ENCODE data around the gene KCNA1. TPM values are rescaled to one million over a fixed set of nuclear protein-coding genes. Genes with fewer than 3 reads are reported as not detected.

KCNA1 gene
- total and polyA plus RNA-seq, 2 donors (not counting 3 experiments of a cell fraction or from before 2014, with no cell fraction given) = not detected

DNA sequence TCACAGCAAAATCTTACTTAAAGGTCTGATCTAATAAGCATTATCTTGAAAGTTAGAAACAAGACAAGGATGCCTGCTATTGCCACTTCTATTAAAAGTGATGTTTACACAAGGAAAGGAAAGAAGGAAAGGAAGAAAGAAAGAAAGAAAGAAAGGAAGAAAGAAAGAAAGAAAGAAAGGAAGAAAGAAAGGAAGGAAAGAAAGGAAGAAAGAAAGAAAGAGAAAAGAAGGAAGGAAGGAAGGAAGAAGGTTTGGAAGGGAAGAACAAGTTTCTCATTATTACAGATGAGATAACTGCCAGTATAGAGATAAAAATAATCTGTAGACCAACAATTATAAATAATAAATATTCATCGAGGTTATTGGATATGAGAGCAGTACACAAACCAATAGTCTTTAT, 35.8 kb upstream of the KCNA1 start:
- H3K4me3 ChIP-seq (replicated peaks in 1 of 3; ENCODE audit: insufficient read depth in 1 of 3, low read depth in 1 of 3, low read length in 3 of 3) = no peak overlapping the region
- H3K27me3 ChIP-seq (ENCODE audit: control insufficient read depth in 2 of 2, insufficient read depth in 2 of 2, low read length in 2 of 2) = no peaks in the 10 kb centered on the region
- H3K79me2 ChIP-seq (ENCODE audit: control insufficient read depth, insufficient read depth, low read length) = no peaks in the 10 kb centered on the region
- DNase-seq (ENCODE audit: low read depth, low spot score) (no peak), FAIRE-seq (no peak)
- no peaks in the 10 kb centered on the region for H3K9me3 ChIP-seq (replicated peaks; ENCODE audit: control insufficient read depth, insufficient read depth, low read length)
- H3K4me1 ChIP-seq (ENCODE audit: control insufficient read depth, extremely low read depth, insufficient read depth, low read length) = no peaks in the 10 kb centered on the region
- H3K9me1 ChIP-seq (replicated peaks; ENCODE audit: control insufficient read depth, extremely low read depth, insufficient read depth, low read length) = no peaks in the 10 kb centered on the region
- no peak overlapping the region for H3K9ac ChIP-seq (replicated peaks; ENCODE audit: extremely low read depth, insufficient read depth, low read length)
- H4K20me1 ChIP-seq (replicated peaks; ENCODE audit: control insufficient read depth, extremely low read depth, insufficient read depth, low read length) = no peaks in the 10 kb centered on the region
- ChIA-PET CTCF (no interaction called here), POLR2A (no interaction called here)
- TF ChIP-seq JUN (IDR thresholded peaks at IDR 0.05; ENCODE audit: borderline replicate concordance, insufficient read depth, insufficient read length, low read depth) (no peak), POLR2AphosphoS5 (IDR thresholded peaks at IDR 0.05; ENCODE audit: insufficient read depth, low read depth, low read length) (no peak), FOS (IDR thresholded peaks at IDR 0.05; ENCODE audit: borderline replicate concordance, insufficient read depth, low read length) (no peak), MYC (IDR thresholded peaks at IDR 0.05; ENCODE audit: low read depth, low read length) (no peak), POLR2A (IDR thresholded peaks at IDR 0.05; ENCODE audit: low read depth, low read length) (no peak), EZH2 (IDR thresholded peaks at IDR 0.05; ENCODE audit: borderline replicate concordance, low read depth, low read length, severe bottlenecking) (no peak), GATA2 (IDR thresholded peaks at IDR 0.05; ENCODE audit: insufficient read depth, insufficient read length, low read depth, low read length) (no peak)
- TF ChIP-seq, protein P1, sequence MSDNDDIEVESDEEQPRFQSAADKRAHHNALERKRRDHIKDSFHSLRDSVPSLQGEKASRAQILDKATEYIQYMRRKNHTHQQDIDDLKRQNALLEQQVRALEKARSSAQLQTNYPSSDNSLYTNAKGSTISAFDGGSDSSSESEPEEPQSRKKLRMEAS (IDR thresholded peaks at IDR 0.05; ENCODE audit: insufficient read depth, insufficient read length) = no peak
- TF ChIP-seq, protein P2, sequence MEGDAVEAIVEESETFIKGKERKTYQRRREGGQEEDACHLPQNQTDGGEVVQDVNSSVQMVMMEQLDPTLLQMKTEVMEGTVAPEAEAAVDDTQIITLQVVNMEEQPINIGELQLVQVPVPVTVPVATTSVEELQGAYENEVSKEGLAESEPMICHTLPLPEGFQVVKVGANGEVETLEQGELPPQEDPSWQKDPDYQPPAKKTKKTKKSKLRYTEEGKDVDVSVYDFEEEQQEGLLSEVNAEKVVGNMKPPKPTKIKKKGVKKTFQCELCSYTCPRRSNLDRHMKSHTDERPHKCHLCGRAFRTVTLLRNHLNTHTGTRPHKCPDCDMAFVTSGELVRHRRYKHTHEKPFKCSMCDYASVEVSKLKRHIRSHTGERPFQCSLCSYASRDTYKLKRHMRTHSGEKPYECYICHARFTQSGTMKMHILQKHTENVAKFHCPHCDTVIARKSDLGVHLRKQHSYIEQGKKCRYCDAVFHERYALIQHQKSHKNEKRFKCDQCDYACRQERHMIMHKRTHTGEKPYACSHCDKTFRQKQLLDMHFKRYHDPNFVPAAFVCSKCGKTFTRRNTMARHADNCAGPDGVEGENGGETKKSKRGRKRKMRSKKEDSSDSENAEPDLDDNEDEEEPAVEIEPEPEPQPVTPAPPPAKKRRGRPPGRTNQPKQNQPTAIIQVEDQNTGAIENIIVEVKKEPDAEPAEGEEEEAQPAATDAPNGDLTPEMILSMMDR (IDR thresholded peaks at IDR 0.05; ENCODE audit: extremely low read depth in 1 of 2, insufficient read depth in 1 of 2, low read depth in 1 of 2, low read length in 2 of 2) = no peak
- BruUV-seq (replicated peaks) = no TSS peak
- intact Hi-C loops (cut with micrococcal nuclease) (no loop called here), dilution Hi-C loops (cut with MboI; ENCODE audit: extremely low pct_ligation_motif_present, low sequenced_read_pairs) (no loop called here)
- H2AFZ ChIP-seq (ENCODE audit: low read depth, low read length) = no peak overlapping the region
- no peaks in the 10 kb centered on the region for H3K36me3 ChIP-seq (ENCODE audit: control insufficient read depth in 2 of 2, extremely low read depth in 1 of 2, insufficient read depth in 2 of 2, low read length in 2 of 2)
- H3K27ac ChIP-seq (ENCODE audit: insufficient read depth, low read depth, low read length) = no peak overlapping the region
- H3K4me2 ChIP-seq (ENCODE audit: insufficient read depth, low read length) = no peak overlapping the region
